H1 (cell line): ENCODE data around the gene CUX1. TPM values are rescaled to one million over a fixed set of nuclear protein-coding genes. Genes with fewer than 3 reads are reported as not detected.

ENCODE experiments used
- CTCF ChIA-PET: fragments of 300-600 bp; sonication (Branson Sonifier 250); formaldehyde crosslinking; loops from one replicate; lab custom pipeline; 2021; ENCODE audit not compliant: partially characterized antibody; lab: Charles Lee
- POLR2A ChIA-PET: fragments of 300-600 bp; sonication (Branson Sonifier 250); formaldehyde crosslinking; loops from one replicate; lab custom pipeline; 2021; ENCODE audit warnings: inconsistent platforms; ENCODE audit not compliant: partially characterized antibody; lab: Charles Lee
- DNase-seq, 2 experiments: peaks; one replicate each; pipeline versions ENCODE4 v3.0.0 to v3.0.0-alpha.2; 2010 to 2022; ENCODE audit warnings: low spot score in 2 of 2, low read depth in 1 of 2, mixed read lengths in 1 of 2
- FAIRE-seq: peaks from 2 replicates; lab custom pipeline; 2011; peaks lifted over from hg19 to GRCh38; lab: Jason Lieb, UNC
- H2AFZ ChIP-seq: 2 replicates; pipeline ENCODE4 v1.8.1; 2012; ENCODE audit warnings: low read length, inconsistent platforms
- H2AK5ac ChIP-seq: 2 replicates; pipeline ENCODE4 v1.6.1; 2013; ENCODE audit warnings: low read depth, low read length
- H2BK120ac ChIP-seq: replicated peaks from 2 replicates; pipeline ENCODE3; 2013; ENCODE audit warnings: low read depth, low read length, inconsistent platforms
- H2BK12ac ChIP-seq: 2 replicates; pipeline ENCODE4 v1.6.1; 2013; ENCODE audit warnings: low read depth, low read length
- H2BK15ac ChIP-seq: 2 replicates; pipeline ENCODE4 v1.6.1; 2013; ENCODE audit warnings: low read length
- H2BK20ac ChIP-seq: 2 replicates; pipeline ENCODE4 v1.6.1; 2013; ENCODE audit warnings: low read length
- H2BK5ac ChIP-seq: 2 replicates; pipeline ENCODE4 v1.6.1; 2013; ENCODE audit warnings: low read depth, low read length
- H3K14ac ChIP-seq: 2 replicates; pipeline ENCODE4 v1.6.1; 2013; ENCODE audit warnings: inconsistent platforms; ENCODE audit not compliant: insufficient read length
- H3K18ac ChIP-seq: 2 replicates; pipeline ENCODE4 v1.6.1; 2013; ENCODE audit warnings: low read length; ENCODE audit errors: extremely low read depth
- H3K23ac ChIP-seq: 2 replicates; pipeline ENCODE4 v1.6.1; 2013; ENCODE audit warnings: inconsistent platforms; ENCODE audit not compliant: insufficient read length
- H3K23me2 ChIP-seq: 2 replicates; pipeline ENCODE4 v1.6.1; 2013; ENCODE audit warnings: low read depth, low read length
- H3K27ac ChIP-seq: 2 replicates; pipeline ENCODE4 v1.6.1; 2011; ENCODE audit warnings: low read depth, low read length, inconsistent platforms
- H3K27me3 ChIP-seq, 4 experiments: replicated peaks in 1 of 4; 1 replicate in 1 of 4; 2 replicates in 3 of 4; pipeline versions ENCODE4 v1.6.1 to v1.8.1; 2011 to 2013; ENCODE audit warnings: low read length in 3 of 4, mild to moderate bottlenecking in 3 of 4, inconsistent platforms in 2 of 4, mixed read lengths in 2 of 4, moderate library complexity in 1 of 4; ENCODE audit not compliant: control insufficient read depth in 3 of 4, insufficient read depth in 3 of 4; ENCODE audit errors: extremely low read depth in 1 of 4
- H3K36me3 ChIP-seq, 4 experiments: 2 replicates each; pipeline versions ENCODE4 v1.6.1 to v1.8.1; 2011 to 2013; ENCODE audit warnings: mild to moderate bottlenecking in 4 of 4, low read length in 3 of 4, moderate library complexity in 2 of 4, control low read depth in 1 of 4, inconsistent platforms in 1 of 4; ENCODE audit not compliant: insufficient read depth in 4 of 4, control insufficient read depth in 2 of 4
- H3K4ac ChIP-seq: replicated peaks from 2 replicates; pipeline ENCODE3; 2013; ENCODE audit warnings: low read length, low read depth, mixed read lengths, inconsistent platforms; ENCODE audit not compliant: insufficient read length
- H3K4me1 ChIP-seq, 4 experiments: replicated peaks in 1 of 4; 1 replicate in 1 of 4; 2 replicates in 3 of 4; pipeline versions ENCODE4 v1.6.1 to v1.8.1; 2011 to 2013; ENCODE audit warnings: low read length in 3 of 4, inconsistent platforms in 2 of 4, mixed read lengths in 1 of 4; ENCODE audit not compliant: insufficient read depth in 4 of 4, control insufficient read depth in 3 of 4
- H3K4me2 ChIP-seq, 2 experiments: 2 replicates each; pipeline versions ENCODE4 v1.6.1 to v1.8.1; 2011 to 2013; ENCODE audit warnings: low read depth in 2 of 2, low read length in 2 of 2, control low read depth in 1 of 2, inconsistent platforms in 1 of 2, mild to moderate bottlenecking in 1 of 2; ENCODE audit not compliant: insufficient read depth in 1 of 2
- H3K4me3 ChIP-seq, 4 experiments: fragments of 200-600, 300-600 bp in 1 of 4; sonication (generic), shearing (Covaris generic), sonication (Bioruptor Twin) in 1 of 4; 2 replicates each; pipeline versions ENCODE4 v1.5.1 to v1.8.1; 2011 to 2016; ENCODE audit warnings: low read length in 4 of 4, low read depth in 3 of 4, control low read depth in 2 of 4, inconsistent platforms in 2 of 4, mild to moderate bottlenecking in 2 of 4, mixed read lengths in 1 of 4, moderate library complexity in 1 of 4; ENCODE audit not compliant: insufficient read depth in 2 of 4; ENCODE audit errors: extremely low read depth in 1 of 4
- H3K56ac ChIP-seq: replicated peaks from 2 replicates; pipeline ENCODE3; 2013; ENCODE audit warnings: low read depth, mild to moderate bottlenecking, mixed read lengths, low read length, inconsistent platforms; ENCODE audit not compliant: insufficient read length
- H3K79me1 ChIP-seq: 2 replicates; pipeline ENCODE4 v1.6.1; 2013; ENCODE audit warnings: low read depth, low read length, control low read depth
- H3K79me2 ChIP-seq, 2 experiments: 2 replicates each; pipeline versions ENCODE4 v1.6.1 to v1.8.1; 2012 to 2013; ENCODE audit warnings: low read length in 2 of 2, mild to moderate bottlenecking in 2 of 2, inconsistent platforms in 1 of 2; ENCODE audit not compliant: insufficient read depth in 2 of 2, control insufficient read depth in 1 of 2
- H3K9ac ChIP-seq, 4 experiments: replicated peaks in 1 of 4; 1 replicate in 1 of 4; 2 replicates in 3 of 4; pipeline versions ENCODE4 v1.6.1 to v1.8.1; 2011 to 2013; ENCODE audit warnings: low read depth in 3 of 4, low read length in 3 of 4, control low read depth in 2 of 4, mild to moderate bottlenecking in 2 of 4, moderate library complexity in 2 of 4, inconsistent platforms in 1 of 4; ENCODE audit errors: extremely low read depth in 1 of 4
- H3K9me3 ChIP-seq, 2 experiments: 2 replicates each; pipeline versions ENCODE4 v1.6.1 to v1.8.1; 2012 to 2013; ENCODE audit warnings: mild to moderate bottlenecking in 2 of 2, moderate library complexity in 2 of 2, control low read depth in 1 of 2, inconsistent platforms in 1 of 2, low read depth in 1 of 2, low read length in 1 of 2, mixed read lengths in 1 of 2; ENCODE audit not compliant: insufficient read depth in 2 of 2
- H4K20me1 ChIP-seq, 2 experiments: replicated peaks in 1 of 2; 2 replicates each; pipeline versions ENCODE3 to v1.8.1; 2011 to 2013; ENCODE audit warnings: inconsistent platforms in 2 of 2, low read length in 2 of 2, mild to moderate bottlenecking in 1 of 2; ENCODE audit not compliant: insufficient read depth in 2 of 2, control insufficient read depth in 1 of 2
- H4K5ac ChIP-seq: 2 replicates; pipeline ENCODE4 v1.6.1; 2013; ENCODE audit warnings: low read length, low read depth, mixed read lengths, inconsistent platforms; ENCODE audit not compliant: insufficient read length
- H4K8ac ChIP-seq: 2 replicates; pipeline ENCODE4 v1.8.0; 2013; ENCODE audit warnings: mild to moderate bottlenecking, moderate library complexity, low read length, inconsistent platforms; ENCODE audit not compliant: insufficient read depth; ENCODE audit errors: extremely low read depth
- H4K91ac ChIP-seq: replicated peaks from 2 replicates; pipeline ENCODE3; 2013; ENCODE audit warnings: low read length, mixed read lengths, inconsistent platforms; ENCODE audit not compliant: insufficient read length
- CBX8 ChIP-seq: fragments of 300-800, 300-1000 bp; sonication (generic); IDR thresholded peaks from 2 replicates; pipeline ENCODE4 v1.7.1; 2016; ENCODE audit warnings: low read depth, low read length, borderline replicate concordance
- WGBS, 2 experiments: shearing (Covaris generic) in 1 of 2; methylation state at CpG; one replicate each; pipeline versions ENCODE4 v1.1.6 to v1.1.7; 2013 to 2015; ENCODE audit warnings: low lambda C conversion rate in 2 of 2, mixed read lengths in 2 of 2, inconsistent platforms in 1 of 2, low coverage in 1 of 2, missing lambda C conversion rate in 1 of 2; ENCODE audit not compliant: insufficient replicate concordance in 2 of 2, insufficient coverage in 1 of 2, insufficient read length in 1 of 2; ENCODE audit errors: extremely low coverage in 1 of 2, missing lambda C conversion rate in 1 of 2; 5-methylcytosine and 5-hydroxymethylcytosine counted together
- polyA plus RNA-seq, 7 experiments: library from polyadenylated mRNA; depleted of rRNA in 3 of 7; stranded (reverse) in 5 of 7; unstranded in 2 of 7; fragments of >200 nt in 5 of 7; fragments of 200-250 nt in 2 of 7; gene quantifications; 1 replicate in 5 of 7; 2 replicates in 1 of 7; 4 replicates in 1 of 7; pipeline versions ENCODE4 v1.2.1 to v1.2.3, GENCODE V29; 2011 to 2013; ENCODE audit warnings: missing spikeins in 2 of 7, mixed read lengths in 2 of 7
- total RNA-seq: library from RNA; stranded (reverse); fragmentation: NEBNext Ultra II Directional; extraction: Animal tissue kit (Norgen Biotek cat#: 25700); gene quantifications from 2 replicates; pipeline ENCODE4 v1.2.1, GENCODE V29; 2021
- TF ChIP-seq, protein P1 (sequence below), 3 experiments: IDR thresholded peaks; 1 replicate in 2 of 3; 2 replicates in 1 of 3; pipeline versions ENCODE4 v1.5.1 to v1.6.1; 2011; ENCODE audit warnings: low read length in 3 of 3, mild to moderate bottlenecking in 3 of 3, inconsistent platforms in 2 of 3, low read depth in 1 of 3, moderate library complexity in 1 of 3; ENCODE audit not compliant: insufficient read depth in 1 of 3; ENCODE audit errors: control extremely low read depth in 1 of 3

The CUX1 gene
- total and polyA plus RNA-seq, 2 of the 8 experiments (the other 6 are each of a cell fraction or from before 2014, with no cell fraction given): 21.6 to 65.9 TPM

DNA sequence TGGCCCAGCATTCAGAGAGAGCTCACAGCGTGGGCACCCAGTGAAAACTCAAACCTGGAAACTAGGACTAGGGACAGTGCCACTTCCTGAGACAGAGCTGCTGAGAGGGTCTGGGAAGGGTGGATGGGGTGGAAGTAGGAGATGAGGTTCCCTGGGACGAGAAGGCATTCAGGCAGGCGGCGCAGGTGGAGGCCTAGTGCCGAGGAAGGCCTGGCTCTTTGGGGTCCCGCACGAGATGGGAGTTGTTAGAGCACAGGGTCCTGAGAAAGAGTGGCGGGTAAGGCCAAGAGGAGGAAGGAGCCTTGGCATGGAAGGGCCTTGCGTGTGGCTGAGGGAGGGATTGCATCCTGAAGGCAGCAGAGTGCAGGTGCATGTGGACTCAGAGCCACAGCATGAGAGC, 339.4 kb downstream of the CUX1 start:
- no peak overlapping the region for H3K23ac ChIP-seq
- FAIRE-seq: no peak
- peaks cover 3 to 13% (median 8%) of the 10 kb centered on the region in 4 experiments for H3K4me1 ChIP-seq
- no peak overlapping the region for H4K8ac ChIP-seq
- no peaks in the 10 kb centered on the region for H3K23me2 ChIP-seq
- no peak overlapping the region for H3K27ac ChIP-seq
- no peak overlapping the region for H4K5ac ChIP-seq
- no peak overlapping the region for H3K4me3 ChIP-seq
- H3K79me2 ChIP-seq: no peaks in the 10 kb centered on the region
- H3K79me1 ChIP-seq: no peaks in the 10 kb centered on the region
- no peak overlapping the region for H2BK20ac ChIP-seq
- H3K9me3 ChIP-seq: no peaks in the 10 kb centered on the region
- no peak overlapping the region for H3K4me2 ChIP-seq
- H2BK15ac ChIP-seq: no peak overlapping the region
- ChIA-PET POLR2A (no interaction called here), CTCF (no interaction called here)
- no peak overlapping the region for H3K56ac ChIP-seq
- WGBS, 2 experiments: 98% methylated on average over 9 of the region's 9 CpGs; no CpG with 5 or more reads in 1 of the 2 experiments
- no peaks in the 10 kb centered on the region for H3K27me3 ChIP-seq
- peaks cover 0 to 2% of the 10 kb centered on the region in 2 experiments for H4K20me1 ChIP-seq
- no peak overlapping the region; the same call in 1 of the 2 replicates for H3K18ac ChIP-seq
- H2BK120ac ChIP-seq: no peak overlapping the region
- H3K14ac ChIP-seq: no peak overlapping the region
- peak overlapping the region; percentile 42 for H3K4ac ChIP-seq
- no peaks in the 10 kb centered on the region; a peak in 2 of 8 replicates for H3K36me3 ChIP-seq
- no peak overlapping the region; the same call in 1 of the 2 replicates for H2AK5ac ChIP-seq
- no peak for DNase-seq
- no peak overlapping the region for H2BK5ac ChIP-seq
- H2AFZ ChIP-seq: no peak overlapping the region
- peak overlapping the region; percentile 60; the same call in 1 of the 2 replicates for H2BK12ac ChIP-seq
- no peak overlapping the region for H3K9ac ChIP-seq
- no peak for TF ChIP-seq CBX8
- TF ChIP-seq, protein P1, sequence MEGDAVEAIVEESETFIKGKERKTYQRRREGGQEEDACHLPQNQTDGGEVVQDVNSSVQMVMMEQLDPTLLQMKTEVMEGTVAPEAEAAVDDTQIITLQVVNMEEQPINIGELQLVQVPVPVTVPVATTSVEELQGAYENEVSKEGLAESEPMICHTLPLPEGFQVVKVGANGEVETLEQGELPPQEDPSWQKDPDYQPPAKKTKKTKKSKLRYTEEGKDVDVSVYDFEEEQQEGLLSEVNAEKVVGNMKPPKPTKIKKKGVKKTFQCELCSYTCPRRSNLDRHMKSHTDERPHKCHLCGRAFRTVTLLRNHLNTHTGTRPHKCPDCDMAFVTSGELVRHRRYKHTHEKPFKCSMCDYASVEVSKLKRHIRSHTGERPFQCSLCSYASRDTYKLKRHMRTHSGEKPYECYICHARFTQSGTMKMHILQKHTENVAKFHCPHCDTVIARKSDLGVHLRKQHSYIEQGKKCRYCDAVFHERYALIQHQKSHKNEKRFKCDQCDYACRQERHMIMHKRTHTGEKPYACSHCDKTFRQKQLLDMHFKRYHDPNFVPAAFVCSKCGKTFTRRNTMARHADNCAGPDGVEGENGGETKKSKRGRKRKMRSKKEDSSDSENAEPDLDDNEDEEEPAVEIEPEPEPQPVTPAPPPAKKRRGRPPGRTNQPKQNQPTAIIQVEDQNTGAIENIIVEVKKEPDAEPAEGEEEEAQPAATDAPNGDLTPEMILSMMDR (IDR thresholded peaks at IDR 0.05; ENCODE audit: control extremely low read depth in 1 of 3, insufficient read depth in 1 of 3, low read depth in 1 of 3, low read length in 3 of 3): peak in 1 of 3 experiments; percentile 17; a peak in 1 of 4 replicates
- TF ChIP-seq, all 59 proteins: peak for 1
- H4K91ac ChIP-seq: no peak overlapping the region
